Measurements from ENCODE around the gene KASH5.

The KASH5 gene

GRCh38 chr19:49421039-49421877 is 33.2 kb downstream of the KASH5 start:
- no peak for DNase-seq (ENCODE audit: low spot score)

DNA sequence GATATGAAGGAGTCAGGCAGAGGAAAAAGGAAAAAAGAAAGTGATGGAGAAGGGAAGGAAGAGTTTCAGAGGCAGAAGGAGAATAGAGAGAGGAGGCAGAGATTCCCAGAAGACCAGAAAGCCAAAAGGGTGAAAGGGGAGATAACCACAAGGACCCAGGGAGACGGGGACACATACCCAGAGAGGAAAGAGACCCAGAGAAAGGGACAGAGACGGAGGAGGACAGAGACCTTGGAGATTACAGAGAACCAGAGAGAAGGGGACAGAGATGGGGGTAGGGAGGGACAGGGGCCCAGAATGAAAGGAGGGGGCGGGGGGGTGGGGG is 33.8 kb downstream of the KASH5 start:
- DNase-seq (ENCODE audit: low spot score): no peak

DNA sequence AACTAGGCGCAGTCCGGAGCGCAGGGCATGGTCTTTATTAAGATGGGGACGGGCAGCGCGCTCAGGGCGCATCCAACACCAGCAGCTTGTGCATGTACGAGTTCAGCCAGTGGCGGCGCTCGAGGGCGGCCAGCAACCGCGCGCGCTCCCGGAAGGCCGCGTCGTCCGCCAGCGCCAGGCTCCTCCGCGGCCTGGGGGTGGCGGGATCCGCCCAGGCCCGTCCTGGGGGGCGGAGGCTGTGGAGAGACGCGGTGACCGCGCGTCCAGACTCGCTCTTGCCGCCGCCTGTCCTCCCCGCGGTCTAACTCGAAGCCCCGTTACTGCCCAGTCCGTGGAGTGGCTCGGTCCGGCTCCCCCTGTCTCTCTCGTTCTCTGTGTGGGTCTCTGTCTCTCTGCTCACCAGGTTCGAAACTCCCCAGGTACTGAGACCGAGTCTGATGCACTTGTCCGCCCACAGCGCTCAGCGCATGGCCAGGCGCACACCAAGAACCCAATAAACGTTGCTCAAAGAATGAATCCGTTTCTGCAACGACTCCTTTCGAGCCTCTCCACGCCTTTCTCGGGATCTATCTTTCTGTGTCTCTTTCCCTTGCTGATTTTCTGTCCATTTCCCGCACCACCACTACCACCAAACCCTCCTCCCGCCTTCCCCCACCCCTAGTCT is 34.5 kb downstream of the KASH5 start:
- DNase-seq (ENCODE audit: low spot score): no peak

- no peak for DNase-seq (ENCODE audit: low spot score)
Observed at GRCh38 chr19:49423071-49423984, 35.3 kb downstream of the KASH5 start, which contains the start of gene PTH2. Gene PTH2, minus strand, starts transcription at chr19:49423441. Its CDS starts 102 bp downstream, at chr19:49423339.

DNA sequence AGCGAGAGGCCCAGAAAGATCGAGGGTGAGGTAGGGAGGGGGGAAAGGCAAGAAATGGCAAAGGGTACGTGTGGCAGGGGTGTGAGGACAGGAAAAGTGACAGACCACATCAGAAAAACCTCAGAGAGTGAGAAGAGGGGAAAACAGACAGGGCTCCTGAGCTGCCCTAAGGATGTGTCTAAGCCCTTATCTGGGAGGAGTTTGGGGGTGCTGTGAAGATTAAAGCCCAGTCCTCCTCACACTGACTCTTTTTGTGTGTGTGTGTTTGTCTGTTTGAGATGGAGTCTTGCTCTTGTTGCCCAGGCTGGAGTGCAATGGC is 35.9 kb downstream of the KASH5 start:
- DNase-seq (ENCODE audit: low spot score): no peak

DNA sequence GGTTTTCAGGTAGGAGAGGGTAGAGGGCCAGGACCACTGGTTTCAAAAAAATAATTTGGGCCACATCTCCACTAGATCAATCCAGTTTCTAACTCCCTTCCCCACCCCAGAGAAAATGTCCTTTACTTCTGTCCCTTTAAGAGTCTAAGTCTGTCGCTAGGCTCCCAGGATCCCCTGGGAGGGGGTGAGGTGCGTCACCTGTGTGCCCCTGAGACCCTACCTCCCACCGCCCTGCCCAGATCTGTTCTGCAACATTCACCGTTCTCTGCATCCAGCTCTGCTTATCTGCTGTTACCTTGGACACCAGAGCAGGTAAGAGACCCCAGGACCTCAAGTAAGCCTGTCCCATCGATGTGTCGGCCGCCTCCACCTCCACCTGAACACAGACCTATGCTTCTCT is 37.1 kb downstream of the KASH5 start, which contains the start of gene GFY:
GFY (plus strand) TSS at position 211 of the 400 bp plus-strand sequence. CDS start 1,043 bp downstream, outside the sequence.
- no peak for DNase-seq (ENCODE audit: low spot score)

GRCh38 chr19:49425922-49426592 is 38.0 kb downstream of the KASH5 start:
- no peak for DNase-seq (ENCODE audit: low spot score)

DNA sequence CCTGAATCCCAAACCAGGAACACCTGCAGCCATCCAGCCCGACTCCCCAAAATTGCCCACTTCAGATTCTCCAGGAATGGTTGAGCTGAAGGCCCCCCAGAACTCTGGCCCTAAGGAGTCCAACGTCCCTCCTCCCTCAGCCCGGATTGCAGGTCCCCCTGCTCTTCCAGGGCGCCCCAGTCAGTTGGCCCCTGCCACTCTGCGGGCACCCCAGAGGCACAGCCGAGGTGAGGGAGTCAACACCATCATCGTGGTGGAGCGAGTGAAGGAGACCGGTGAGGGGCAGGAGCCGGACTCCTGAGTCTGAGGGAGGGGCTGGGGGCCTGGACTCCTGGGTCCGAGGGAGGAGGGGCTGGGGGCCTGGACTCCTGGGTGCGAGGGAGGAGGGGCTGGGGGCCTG is 39.3 kb downstream of the KASH5 start:
- DNase-seq (ENCODE audit: low spot score): no peak

DNA sequence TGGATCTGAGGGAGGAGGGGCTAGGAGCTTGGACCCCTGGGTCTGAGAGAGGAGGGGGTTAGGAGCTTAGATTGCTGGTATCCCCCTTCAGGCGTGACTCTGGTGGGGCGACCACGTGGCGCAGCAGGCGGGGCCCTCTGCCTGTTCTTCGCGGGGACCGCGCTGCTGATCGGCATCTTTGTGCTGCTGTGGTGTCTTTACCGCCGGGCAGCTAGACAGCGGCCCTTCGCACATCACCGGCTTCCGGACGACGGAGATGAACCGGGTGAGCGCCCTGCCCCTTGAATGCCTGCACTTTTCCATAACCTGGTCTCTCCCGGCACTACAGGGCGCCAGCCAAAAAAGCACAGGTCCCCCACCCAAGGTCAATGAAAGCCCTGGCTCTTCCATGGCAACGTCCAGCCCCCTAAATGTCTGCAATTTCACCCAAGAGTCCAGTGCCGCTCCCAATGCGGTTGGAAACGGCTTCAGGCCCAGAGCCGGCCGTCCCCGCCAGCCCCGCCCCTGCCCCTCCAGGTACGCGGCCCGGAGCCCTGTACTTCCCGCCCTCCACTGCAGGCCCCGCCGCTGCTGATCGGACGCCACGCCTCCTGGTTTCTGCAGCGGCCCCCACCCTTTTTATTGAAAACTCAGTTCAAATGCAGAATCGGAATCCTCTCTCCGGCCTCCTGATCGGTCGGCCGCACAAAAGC is 40.0 kb downstream of the KASH5 start:
- DNase-seq (ENCODE audit: low spot score): no peak

- DNase-seq (ENCODE audit: low spot score): no peak
Observed at GRCh38 chr19:49428547-49429451, 40.8 kb downstream of the KASH5 start.

DNA sequence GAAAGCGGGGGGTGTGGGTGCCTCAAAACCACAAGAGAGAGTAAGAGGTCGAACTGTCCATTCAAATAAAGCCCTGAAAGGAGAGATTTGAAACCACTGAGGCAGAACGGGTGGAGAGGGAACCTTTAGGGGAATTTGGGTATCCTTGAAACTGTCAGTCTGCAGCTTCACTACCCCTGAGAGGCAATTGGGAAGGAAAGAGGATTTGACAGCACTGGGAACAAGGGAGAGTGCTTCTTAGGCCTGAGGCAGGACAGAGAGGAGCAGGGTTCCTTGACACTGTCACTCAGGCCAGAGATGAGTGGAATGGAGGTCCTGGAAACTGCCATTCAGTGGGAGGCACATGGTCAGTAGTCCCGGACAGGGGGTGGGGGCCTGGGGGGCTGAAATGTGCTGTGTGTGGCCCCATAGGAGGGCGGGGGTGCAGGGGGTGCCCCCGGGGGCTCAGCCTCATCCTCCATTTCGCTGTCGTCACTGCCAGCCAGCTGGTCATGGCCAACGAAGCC is 42.2 kb downstream of the KASH5 start:
- DNase-seq (ENCODE audit: low spot score): peak; percentile 15

DNA sequence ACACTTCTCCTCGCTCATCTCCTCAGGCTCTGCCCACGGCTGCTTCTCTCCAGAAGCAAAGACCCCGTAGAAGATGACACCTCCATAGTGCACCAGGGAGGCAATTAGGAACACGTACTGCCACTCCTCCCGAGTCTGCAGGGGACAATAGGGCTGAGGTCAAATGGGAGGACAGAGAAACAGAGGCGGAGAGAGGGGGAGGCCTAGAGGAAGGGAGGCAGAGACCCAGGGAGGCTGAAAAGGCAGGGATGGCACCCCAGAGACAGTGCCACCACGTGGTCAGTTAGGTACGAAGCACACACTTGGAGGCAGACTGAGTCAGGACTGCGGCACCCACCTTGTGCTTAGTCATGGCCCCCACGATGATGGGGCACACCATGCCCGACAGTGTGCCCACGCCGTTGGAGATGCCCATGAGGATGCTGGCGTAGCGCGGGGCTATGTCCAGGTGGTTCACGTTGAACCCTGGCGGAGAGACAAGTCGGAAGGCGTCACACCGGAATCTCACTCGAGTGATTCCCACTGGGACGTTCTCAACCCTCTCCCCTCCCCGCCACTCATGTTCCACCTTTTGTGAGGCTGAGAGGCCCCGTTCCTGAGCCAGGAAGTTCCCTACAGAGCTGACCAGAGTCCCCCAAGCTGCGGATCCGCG is 42.8 kb downstream of the KASH5 start:
- peak; percentile 56 for DNase-seq (ENCODE audit: low spot score)

DNA sequence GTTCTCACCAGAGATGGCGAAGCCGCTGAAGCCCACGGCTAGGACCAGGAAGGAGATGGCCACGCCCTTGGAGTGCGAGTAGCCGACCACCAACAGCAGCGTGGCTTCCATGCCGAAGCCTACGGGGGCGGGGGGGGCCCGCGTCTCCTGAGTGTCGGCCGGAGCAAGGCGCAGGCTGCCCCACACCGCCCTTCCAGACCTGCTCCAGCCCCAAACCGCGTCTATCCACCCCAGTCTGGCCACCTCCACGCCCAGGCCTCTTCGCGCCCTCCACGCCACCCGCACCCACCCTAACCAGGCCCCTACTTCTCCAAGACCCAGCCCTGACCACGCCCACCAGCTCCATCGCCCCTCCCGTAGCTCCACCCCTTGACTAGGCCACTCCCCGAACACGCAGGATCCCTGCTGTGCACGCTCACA is 43.3 kb downstream of the KASH5 start:
- DNase-seq (ENCODE audit: low spot score): no peak

DNA sequence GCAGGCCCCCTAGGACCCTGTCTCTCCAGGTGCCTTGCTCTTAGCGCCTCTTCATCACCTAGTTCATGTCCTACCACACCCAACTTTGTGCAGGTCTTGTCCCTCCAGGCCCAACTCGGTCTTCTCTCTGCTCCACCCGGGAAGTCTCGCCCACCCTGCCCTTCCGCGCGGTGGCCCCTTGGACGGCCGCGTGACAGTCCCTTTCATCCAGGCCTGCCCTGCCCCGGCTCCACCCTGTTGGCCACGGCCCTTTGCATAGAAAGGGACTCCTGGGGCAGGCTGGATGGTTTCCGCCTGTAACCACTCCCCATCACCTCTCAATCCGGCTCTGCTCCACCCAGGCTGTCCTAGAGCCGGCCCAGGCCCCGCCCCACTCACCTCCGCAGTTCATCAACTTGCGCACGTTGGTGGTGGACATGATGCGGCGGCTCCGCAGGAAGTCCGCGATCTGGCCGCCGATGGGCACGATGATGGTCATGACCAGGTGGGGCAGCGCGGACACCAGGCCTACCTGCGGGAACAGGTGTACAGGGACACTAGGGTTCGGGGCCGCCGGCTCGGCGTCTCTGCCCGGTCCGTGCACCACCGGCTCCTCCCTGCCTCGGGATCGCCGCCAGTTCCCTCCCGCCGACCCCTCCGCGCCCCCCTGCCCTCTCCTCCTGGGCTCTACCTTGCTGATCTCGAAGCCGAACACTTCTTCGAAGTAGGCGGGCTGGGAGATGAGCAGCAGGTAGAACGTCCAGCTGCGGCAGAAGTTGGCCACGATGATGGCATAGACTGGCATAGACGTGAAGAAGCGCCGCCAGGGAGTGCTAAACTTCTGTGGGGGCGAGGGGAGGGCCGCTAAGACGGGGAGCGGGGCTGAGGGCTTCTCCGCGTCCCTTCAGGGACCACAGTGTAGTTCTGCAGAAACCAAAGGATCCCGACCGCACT is 44.4 kb downstream of the KASH5 start:
- DNase-seq (ENCODE audit: low spot score): no peak

GRCh38 chr19:49433240-49433901 is 45.3 kb downstream of the KASH5 start:
- no peak for DNase-seq (ENCODE audit: low spot score)

- DNase-seq (ENCODE audit: low spot score): no peak
Observed at GRCh38 chr19:49434907-49435583, 47.0 kb downstream of the KASH5 start.

DNA sequence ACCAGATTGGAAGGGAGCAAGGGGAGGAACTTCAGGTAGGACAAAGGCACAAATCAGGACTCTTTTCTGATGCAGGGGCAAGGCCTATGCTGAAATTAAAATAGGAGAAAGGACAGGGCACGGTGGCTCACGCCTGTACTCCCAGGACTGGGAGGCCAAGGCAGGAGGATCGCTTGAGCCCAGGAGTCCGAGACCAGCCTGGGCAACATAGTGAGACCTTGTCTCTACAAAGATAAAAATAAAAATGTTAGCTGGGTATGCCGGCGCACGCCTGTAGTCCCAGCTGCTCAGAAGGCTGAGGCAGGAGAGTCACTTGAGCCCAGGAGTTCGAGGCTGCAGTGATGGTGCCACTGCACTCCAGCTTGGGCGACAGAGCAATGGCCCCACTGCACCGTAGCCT is 47.6 kb downstream of the KASH5 start:
- DNase-seq (ENCODE audit: low spot score): no peak
